ENCODE data around the gene RAVER1. TPM values are rescaled to one million over a fixed set of nuclear protein-coding genes. Genes with fewer than 3 reads are reported as not detected.

RAVER1 gene
- total and polyA plus RNA-seq, 9 of the 15 experiments (the other 6 are each of a cell fraction or from before 2014, with no cell fraction given): 0.06 to 113 (median 7.0) TPM

DNA sequence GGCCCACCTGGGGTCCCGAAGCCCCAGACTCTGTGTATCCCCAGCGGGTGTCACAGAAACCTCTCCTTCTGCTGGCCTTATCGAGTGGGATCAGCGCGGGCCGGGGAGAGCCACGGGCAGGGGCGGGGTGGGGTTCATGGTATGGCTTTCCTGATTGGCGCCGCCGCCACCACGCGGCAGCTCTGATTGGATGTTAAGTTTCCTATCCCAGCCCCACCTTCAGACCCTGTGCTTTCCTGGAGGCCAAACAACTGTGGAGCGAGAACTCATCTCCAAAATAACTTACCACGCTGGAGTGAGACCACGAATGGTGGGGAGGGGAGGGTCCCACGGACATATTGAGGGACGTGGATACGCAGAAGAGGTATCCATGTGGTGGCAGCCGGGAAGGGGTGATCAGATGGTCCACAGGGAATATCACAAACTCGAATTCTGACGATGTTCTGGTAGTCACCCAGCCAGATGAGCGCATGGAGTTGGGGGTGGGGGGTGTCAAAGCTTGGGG, 44.6 kb downstream of the RAVER1 start (continued):
- TF ChIP-seq CBX1 (IDR thresholded peaks at IDR 0.05; ENCODE audit: low read depth) (no peak), SMARCA5 (IDR thresholded peaks at IDR 0.05) (no peak), OTX1 (CRISPR knock-in tag; IDR thresholded peaks at IDR 0.05) (no peak), ARHGAP35 (IDR thresholded peaks at IDR 0.05; ENCODE audit: partially characterized antibody) (no peak), EWSR1 (IDR thresholded peaks at IDR 0.05; ENCODE audit: borderline replicate concordance, low read depth, partially characterized antibody) (no peak), ZBTB8A (IDR thresholded peaks at IDR 0.05; ENCODE audit: partially characterized antibody) (no peak), ATF7 (IDR thresholded peaks at IDR 0.05) (no peak), KLF10 (CRISPR knock-in tag; IDR thresholded peaks at IDR 0.05) (no peak), ZNF75A (CRISPR knock-in tag; IDR thresholded peaks at IDR 0.05) (no peak), ZFX (CRISPR knock-in tag; IDR thresholded peaks at IDR 0.05) (no peak; the same call in 1 of the 2 replicates), RNF2 (IDR thresholded peaks at IDR 0.05) (no peak; the same call in 1 of the 2 replicates), ZNF311 (CRISPR knock-in tag; IDR thresholded peaks at IDR 0.05) (no peak), CC2D1A (IDR thresholded peaks at IDR 0.05) (no peak), ARNT (IDR thresholded peaks at IDR 0.05) (no peak)
- TF ChIP-seq, protein P1, sequence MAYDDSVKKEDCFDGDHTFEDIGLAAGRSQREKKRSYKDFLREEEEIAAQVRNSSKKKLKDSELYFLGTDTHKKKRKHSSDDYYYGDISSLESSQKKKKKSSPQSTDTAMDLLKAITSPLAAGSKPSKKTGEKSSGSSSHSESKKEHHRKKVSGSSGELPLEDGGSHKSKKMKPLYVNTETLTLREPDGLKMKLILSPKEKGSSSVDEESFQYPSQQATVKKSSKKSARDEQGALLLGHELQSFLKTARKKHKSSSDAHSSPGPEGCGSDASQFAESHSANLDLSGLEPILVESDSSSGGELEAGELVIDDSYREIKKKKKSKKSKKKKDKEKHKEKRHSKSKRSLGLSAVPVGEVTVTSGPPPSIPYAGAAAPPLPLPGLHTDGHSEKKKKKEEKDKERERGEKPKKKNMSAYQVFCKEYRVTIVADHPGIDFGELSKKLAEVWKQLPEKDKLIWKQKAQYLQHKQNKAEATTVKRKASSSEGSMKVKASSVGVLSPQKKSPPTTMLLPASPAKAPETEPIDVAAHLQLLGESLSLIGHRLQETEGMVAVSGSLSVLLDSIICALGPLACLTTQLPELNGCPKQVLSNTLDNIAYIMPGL (CRISPR knock-in tag; IDR thresholded peaks at IDR 0.05): no peak
- TF ChIP-seq, protein P2, sequence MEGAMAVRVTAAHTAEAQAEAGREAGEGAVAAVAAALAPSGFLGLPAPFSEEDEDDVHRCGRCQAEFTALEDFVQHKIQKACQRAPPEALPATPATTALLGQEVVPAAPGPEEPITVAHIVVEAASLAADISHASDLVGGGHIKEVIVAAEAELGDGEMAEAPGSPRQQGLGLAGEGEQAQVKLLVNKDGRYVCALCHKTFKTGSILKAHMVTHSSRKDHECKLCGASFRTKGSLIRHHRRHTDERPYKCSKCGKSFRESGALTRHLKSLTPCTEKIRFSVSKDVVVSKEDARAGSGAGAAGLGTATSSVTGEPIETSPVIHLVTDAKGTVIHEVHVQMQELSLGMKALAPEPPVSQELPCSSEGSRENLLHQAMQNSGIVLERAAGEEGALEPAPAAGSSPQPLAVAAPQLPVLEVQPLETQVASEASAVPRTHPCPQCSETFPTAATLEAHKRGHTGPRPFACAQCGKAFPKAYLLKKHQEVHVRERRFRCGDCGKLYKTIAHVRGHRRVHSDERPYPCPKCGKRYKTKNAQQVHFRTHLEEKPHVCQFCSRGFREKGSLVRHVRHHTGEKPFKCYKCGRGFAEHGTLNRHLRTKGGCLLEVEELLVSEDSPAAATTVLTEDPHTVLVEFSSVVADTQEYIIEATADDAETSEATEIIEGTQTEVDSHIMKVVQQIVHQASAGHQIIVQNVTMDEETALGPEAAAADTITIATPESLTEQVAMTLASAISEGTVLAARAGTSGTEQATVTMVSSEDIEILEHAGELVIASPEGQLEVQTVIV (CRISPR knock-in tag; IDR thresholded peaks at IDR 0.05; ENCODE audit: borderline replicate concordance): no peak
- TF ChIP-seq, protein P3, sequence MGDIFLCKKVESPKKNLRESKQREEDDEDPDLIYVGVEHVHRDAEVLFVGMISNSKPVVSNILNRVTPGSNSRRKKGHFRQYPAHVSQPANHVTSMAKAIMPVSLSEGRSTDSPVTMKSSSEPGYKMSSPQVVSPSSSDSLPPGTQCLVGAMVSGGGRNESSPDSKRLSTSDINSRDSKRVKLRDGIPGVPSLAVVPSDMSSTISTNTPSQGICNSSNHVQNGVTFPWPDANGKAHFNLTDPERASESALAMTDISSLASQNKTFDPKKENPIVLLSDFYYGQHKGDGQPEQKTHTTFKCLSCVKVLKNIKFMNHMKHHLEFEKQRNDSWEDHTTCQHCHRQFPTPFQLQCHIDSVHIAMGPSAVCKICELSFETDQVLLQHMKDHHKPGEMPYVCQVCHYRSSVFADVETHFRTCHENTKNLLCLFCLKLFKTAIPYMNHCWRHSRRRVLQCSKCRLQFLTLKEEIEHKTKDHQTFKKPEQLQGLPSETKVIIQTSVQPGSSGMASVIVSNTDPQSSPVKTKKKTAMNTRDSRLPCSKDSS (IDR thresholded peaks at IDR 0.05; ENCODE audit: low read depth, partially characterized antibody): no peak
- TF ChIP-seq, protein P4, sequence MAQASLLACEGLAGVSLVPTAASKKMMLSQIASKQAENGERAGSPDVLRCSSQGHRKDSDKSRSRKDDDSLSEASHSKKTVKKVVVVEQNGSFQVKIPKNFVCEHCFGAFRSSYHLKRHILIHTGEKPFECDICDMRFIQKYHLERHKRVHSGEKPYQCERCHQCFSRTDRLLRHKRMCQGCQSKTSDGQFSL (CRISPR knock-in tag; IDR thresholded peaks at IDR 0.05): no peak
- TF ChIP-seq, protein P4 (tag; IDR thresholded peaks at IDR 0.05): peak in 1 of 2 experiments; percentile 58; a peak in 1 of 4 replicates
- TF ChIP-seq, protein P5, sequence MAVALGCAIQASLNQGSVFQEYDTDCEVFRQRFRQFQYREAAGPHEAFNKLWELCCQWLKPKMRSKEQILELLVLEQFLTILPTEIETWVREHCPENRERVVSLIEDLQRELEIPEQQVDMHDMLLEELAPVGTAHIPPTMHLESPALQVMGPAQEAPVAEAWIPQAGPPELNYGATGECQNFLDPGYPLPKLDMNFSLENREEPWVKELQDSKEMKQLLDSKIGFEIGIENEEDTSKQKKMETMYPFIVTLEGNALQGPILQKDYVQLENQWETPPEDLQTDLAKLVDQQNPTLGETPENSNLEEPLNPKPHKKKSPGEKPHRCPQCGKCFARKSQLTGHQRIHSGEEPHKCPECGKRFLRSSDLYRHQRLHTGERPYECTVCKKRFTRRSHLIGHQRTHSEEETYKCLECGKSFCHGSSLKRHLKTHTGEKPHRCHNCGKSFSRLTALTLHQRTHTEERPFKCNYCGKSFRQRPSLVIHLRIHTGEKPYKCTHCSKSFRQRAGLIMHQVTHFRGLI (CRISPR knock-in tag; IDR thresholded peaks at IDR 0.05): no peak
- TF ChIP-seq, protein P6, sequence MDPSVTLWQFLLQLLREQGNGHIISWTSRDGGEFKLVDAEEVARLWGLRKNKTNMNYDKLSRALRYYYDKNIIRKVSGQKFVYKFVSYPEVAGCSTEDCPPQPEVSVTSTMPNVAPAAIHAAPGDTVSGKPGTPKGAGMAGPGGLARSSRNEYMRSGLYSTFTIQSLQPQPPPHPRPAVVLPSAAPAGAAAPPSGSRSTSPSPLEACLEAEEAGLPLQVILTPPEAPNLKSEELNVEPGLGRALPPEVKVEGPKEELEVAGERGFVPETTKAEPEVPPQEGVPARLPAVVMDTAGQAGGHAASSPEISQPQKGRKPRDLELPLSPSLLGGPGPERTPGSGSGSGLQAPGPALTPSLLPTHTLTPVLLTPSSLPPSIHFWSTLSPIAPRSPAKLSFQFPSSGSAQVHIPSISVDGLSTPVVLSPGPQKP (CRISPR knock-in tag; IDR thresholded peaks at IDR 0.05): no peak

All from K562 (cell line).